ENCODE data around the gene ATP6V1C2. TPM values are rescaled to one million over a fixed set of nuclear protein-coding genes. Genes with fewer than 3 reads are reported as not detected.

Gene ATP6V1C2
- polyA plus RNA-seq, 2 of the 4 experiments (the other 2 are of a cell fraction) = 0.08 to 0.14 TPM

DNA sequence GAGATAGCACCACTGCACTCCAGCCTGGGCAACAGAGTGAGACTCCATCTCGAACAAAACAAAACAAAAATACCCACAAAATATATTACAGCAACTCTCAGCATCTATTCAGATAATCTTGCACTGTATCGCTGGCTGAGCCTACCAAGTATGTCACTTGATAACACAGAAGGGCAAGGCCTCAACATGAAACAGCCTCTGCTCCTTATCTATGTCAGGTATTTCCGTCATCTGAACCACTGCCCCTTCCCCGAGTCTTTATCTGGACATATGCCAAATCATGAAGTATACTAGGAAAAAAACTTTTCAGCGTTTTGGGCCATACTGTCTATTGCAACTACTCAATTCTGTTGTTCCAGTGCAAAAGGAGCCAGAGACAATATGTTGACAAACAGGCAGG lies 73.4 kb downstream of the ATP6V1C2 start (continued):
- TF ChIP-seq, protein P1, sequence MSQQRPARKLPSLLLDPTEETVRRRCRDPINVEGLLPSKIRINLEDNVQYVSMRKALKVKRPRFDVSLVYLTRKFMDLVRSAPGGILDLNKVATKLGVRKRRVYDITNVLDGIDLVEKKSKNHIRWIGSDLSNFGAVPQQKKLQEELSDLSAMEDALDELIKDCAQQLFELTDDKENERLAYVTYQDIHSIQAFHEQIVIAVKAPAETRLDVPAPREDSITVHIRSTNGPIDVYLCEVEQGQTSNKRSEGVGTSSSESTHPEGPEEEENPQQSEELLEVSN (IDR thresholded peaks at IDR 0.05; ENCODE audit: borderline replicate concordance, low read depth) = no peak
- TF ChIP-seq NPAS2 (CRISPR knock-in tag; IDR thresholded peaks at IDR 0.05; ENCODE audit: borderline replicate concordance) (no peak), HDAC2 (IDR thresholded peaks at IDR 0.05) (no peak), RAD21 (conservative IDR thresholded peaks at IDR 0.05 in 1 of 2, IDR thresholded peaks at IDR 0.05 in 1 of 2) (no peak), SMC3 (IDR thresholded peaks at IDR 0.05) (no peak), EP300 (IDR thresholded peaks at IDR 0.05) (no peak), POLR2A (IDR thresholded peaks at IDR 0.05; ENCODE audit: low read length) (no peak), TP53 (CRISPR knock-in tag; IDR thresholded peaks at IDR 0.05) (no peak)
- TF ChIP-seq, protein P2, sequence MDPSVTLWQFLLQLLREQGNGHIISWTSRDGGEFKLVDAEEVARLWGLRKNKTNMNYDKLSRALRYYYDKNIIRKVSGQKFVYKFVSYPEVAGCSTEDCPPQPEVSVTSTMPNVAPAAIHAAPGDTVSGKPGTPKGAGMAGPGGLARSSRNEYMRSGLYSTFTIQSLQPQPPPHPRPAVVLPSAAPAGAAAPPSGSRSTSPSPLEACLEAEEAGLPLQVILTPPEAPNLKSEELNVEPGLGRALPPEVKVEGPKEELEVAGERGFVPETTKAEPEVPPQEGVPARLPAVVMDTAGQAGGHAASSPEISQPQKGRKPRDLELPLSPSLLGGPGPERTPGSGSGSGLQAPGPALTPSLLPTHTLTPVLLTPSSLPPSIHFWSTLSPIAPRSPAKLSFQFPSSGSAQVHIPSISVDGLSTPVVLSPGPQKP (IDR thresholded peaks at IDR 0.05; ENCODE audit: low read depth, low read length) = no peak
- TF ChIP-seq, protein P3, sequence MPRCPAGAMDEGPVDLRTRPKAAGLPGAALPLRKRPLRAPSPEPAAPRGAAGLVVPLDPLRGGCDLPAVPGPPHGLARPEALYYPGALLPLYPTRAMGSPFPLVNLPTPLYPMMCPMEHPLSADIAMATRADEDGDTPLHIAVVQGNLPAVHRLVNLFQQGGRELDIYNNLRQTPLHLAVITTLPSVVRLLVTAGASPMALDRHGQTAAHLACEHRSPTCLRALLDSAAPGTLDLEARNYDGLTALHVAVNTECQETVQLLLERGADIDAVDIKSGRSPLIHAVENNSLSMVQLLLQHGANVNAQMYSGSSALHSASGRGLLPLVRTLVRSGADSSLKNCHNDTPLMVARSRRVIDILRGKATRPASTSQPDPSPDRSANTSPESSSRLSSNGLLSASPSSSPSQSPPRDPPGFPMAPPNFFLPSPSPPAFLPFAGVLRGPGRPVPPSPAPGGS (IDR thresholded peaks at IDR 0.05) = no peak

DNA sequence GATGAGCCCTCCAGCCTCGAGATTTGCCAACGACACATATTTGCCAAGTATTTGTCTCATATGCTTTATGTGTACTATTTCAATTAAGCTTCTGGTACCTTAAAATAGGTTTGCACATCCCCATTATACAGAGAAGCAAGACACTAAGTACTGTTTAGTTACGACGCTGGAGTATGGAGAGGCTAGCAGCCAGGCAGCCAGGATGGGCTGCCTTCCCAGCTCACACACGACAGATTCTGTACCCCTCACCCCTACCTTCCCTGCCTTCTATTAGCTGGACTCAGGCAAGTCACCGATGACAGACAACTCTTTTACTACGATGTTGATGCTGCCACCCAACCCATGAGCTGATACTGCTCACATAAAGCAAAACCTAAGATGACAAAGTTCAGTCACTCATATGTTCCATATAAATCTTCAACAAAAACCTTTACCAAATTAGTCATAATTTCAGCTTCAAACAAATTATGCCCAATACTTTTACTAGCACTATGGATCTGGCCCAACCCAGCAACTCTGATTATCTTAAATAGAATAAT lies 74.1 kb downstream of the ATP6V1C2 start:
- ATAC-seq (no peak), FAIRE-seq (no peak), DNase-seq (ENCODE audit: low read depth in 1 of 2, low spot score in 1 of 2) (no peak)
- 69% methylated on average over 7 of the region's 7 CpGs for WGBS (ENCODE audit: missing lambda C conversion rate)
- Histone ChIP-seq H3K27ac (no peak overlapping the region), H3K4me3 (no peak overlapping the region), H3K4me1 (no peaks in the 10 kb centered on the region), H3K4me2 (no peak overlapping the region), H3K9me3 (no peaks in the 10 kb centered on the region)
- ChIA-PET POLR2A (no interaction called here), CTCF (interaction anchor here (0.9 to 1.9 kb wide), 4 partner anchors 20 to 337 kb away, joined by 4 to 6 read pairs (median 4); a partner anchor contains a TSS)
- TF ChIP-seq CHD2 (IDR thresholded peaks at IDR 0.05; ENCODE audit: low read length, partially characterized antibody) (no peak), GATA3 (IDR thresholded peaks at IDR 0.05; ENCODE audit: borderline replicate concordance) (no peak), CBX2 (IDR thresholded peaks at IDR 0.05; ENCODE audit: borderline replicate concordance, low read depth) (no peak), ZFP36 (IDR thresholded peaks at IDR 0.05; ENCODE audit: borderline replicate concordance, partially characterized antibody) (no peak), SREBF2 (IDR thresholded peaks at IDR 0.05) (no peak), BHLHE40 (IDR thresholded peaks at IDR 0.05; ENCODE audit: low read depth, low read length) (no peak), JUN (IDR thresholded peaks at IDR 0.05) (no peak), ZNF302 (CRISPR knock-in tag; IDR thresholded peaks at IDR 0.05) (no peak)
- TF ChIP-seq, protein P4, sequence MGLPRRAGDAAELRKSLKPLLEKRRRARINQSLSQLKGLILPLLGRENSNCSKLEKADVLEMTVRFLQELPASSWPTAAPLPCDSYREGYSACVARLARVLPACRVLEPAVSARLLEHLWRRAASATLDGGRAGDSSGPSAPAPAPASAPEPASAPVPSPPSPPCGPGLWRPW (IDR thresholded peaks at IDR 0.05) = no peak
- TF ChIP-seq, protein P5, sequence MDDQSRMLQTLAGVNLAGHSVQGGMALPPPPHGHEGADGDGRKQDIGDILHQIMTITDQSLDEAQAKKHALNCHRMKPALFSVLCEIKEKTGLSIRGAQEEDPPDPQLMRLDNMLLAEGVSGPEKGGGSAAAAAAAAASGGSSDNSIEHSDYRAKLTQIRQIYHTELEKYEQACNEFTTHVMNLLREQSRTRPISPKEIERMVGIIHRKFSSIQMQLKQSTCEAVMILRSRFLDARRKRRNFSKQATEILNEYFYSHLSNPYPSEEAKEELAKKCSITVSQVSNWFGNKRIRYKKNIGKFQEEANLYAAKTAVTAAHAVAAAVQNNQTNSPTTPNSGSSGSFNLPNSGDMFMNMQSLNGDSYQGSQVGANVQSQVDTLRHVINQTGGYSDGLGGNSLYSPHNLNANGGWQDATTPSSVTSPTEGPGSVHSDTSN (IDR thresholded peaks at IDR 0.05) = no peak

DNA sequence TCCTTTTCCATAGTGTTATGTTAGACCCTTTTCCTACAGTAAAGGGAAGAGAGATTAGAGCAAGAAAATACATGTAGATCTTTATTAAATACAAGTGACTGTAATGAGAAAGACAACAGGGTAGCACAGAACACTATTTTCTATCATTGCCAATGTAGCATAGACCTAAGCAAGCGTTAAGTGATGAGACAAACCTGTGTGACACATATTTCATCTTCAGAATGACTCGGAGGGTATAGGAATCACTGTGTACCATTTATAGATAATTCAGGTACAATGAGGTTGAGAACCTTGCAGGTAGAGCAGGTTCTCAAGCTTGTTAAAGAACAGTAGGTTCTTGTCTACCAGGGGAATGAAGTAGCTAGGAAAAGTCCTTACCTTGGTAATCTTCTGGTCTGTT lies 75.3 kb downstream of the ATP6V1C2 start:
- ChIA-PET POLR2A (no interaction called here), CTCF (interaction anchor here (1.1 to 1.9 kb wide), 4 partner anchors 8 to 39 kb away, joined by 3 to 6 read pairs (median 4); no protein-coding TSS in a partner anchor)
- Histone ChIP-seq H3K27ac (no peak overlapping the region), H3K9me3 (no peaks in the 10 kb centered on the region), H3K4me1 (no peaks in the 10 kb centered on the region), H3K4me2 (no peak overlapping the region), H3K4me3 (no peak overlapping the region)
- TF ChIP-seq NR3C1 (IDR thresholded peaks at IDR 0.05) = no peak
- no peak for TF ChIP-seq JUNB (IDR thresholded peaks at IDR 0.05)
- TF ChIP-seq CEBPB (IDR thresholded peaks at IDR 0.05) = no peak
- no peak for TF ChIP-seq HOXB13 (CRISPR knock-in tag; IDR thresholded peaks at IDR 0.05; ENCODE audit: low read depth)
- TF ChIP-seq MYC (IDR thresholded peaks at IDR 0.05; ENCODE audit: borderline replicate concordance, low read length) = no peak
- TF ChIP-seq CHD4 (IDR thresholded peaks at IDR 0.05; ENCODE audit: borderline replicate concordance) = no peak
- TF ChIP-seq HDAC2 (IDR thresholded peaks at IDR 0.05) = no peak
- TF ChIP-seq EHMT2 (IDR thresholded peaks at IDR 0.05; ENCODE audit: low read depth) = no peak
- TF ChIP-seq RNF2 (IDR thresholded peaks at IDR 0.05; ENCODE audit: borderline replicate concordance, low read depth) = no peak
- no peak for ATAC-seq
- DNase-seq (ENCODE audit: low read depth in 1 of 2, low spot score in 1 of 2) = no peak
- no peak for FAIRE-seq
- WGBS (ENCODE audit: missing lambda C conversion rate) = 90% methylated on average over 2 of the region's 2 CpGs
